Liver (tissue), 9 donors: ENCODE data around the gene TAPBPL. TPM values are rescaled to one million over a fixed set of nuclear protein-coding genes. Genes with fewer than 3 reads are reported as not detected.

Experiments used
- DNase-seq: peaks from one replicate; pipeline ENCODE4 v3.0.0-alpha.2; 2017; ENCODE audit warnings: low spot score
- H3K27ac ChIP-seq, 2 donors: one replicate each; pipeline ENCODE4 v1.7.0; 2013; ENCODE audit warnings: inconsistent platforms in 2 of 2, low read length in 2 of 2, control low read depth in 1 of 2, low read depth in 1 of 2, mild to moderate bottlenecking in 1 of 2
- H3K27me3 ChIP-seq, 4 donors: one replicate each; pipeline versions ENCODE4 v1.6.1 to v1.7.0; 2013; ENCODE audit warnings: low read length in 3 of 4, inconsistent platforms in 1 of 4, mild to moderate bottlenecking in 1 of 4, moderate library complexity in 1 of 4; ENCODE audit not compliant: control insufficient read depth in 4 of 4, insufficient read depth in 4 of 4
- H3K36me3 ChIP-seq, 4 donors: one replicate each; pipeline versions ENCODE4 v1.6.1 to v1.7.0; 2013; ENCODE audit warnings: low read length in 3 of 4, mild to moderate bottlenecking in 3 of 4, low read depth in 1 of 4, moderate library complexity in 1 of 4; ENCODE audit not compliant: control insufficient read depth in 4 of 4, insufficient read depth in 3 of 4
- H3K4me1 ChIP-seq, 4 donors: one replicate each; pipeline versions ENCODE4 v1.6.1 to v1.7.0; 2013; ENCODE audit warnings: low read length in 3 of 4, mild to moderate bottlenecking in 3 of 4, moderate library complexity in 1 of 4; ENCODE audit not compliant: control insufficient read depth in 4 of 4, insufficient read depth in 4 of 4
- H3K4me3 ChIP-seq, 3 donors: one replicate each; pipeline versions ENCODE4 v1.6.1 to v1.7.0; 2013; ENCODE audit warnings: low read length in 3 of 3, control low read depth in 1 of 3, low read depth in 1 of 3, mild to moderate bottlenecking in 1 of 3
- H3K9ac ChIP-seq, 2 donors: one replicate each; pipeline ENCODE4 v1.7.0; 2013; ENCODE audit warnings: low read length in 2 of 2, mild to moderate bottlenecking in 2 of 2, moderate library complexity in 2 of 2, control low read depth in 1 of 2, low read depth in 1 of 2
- H3K9me3 ChIP-seq, 4 donors: one replicate each; pipeline versions ENCODE4 v1.6.1 to v1.7.0; 2013; ENCODE audit warnings: low read length in 3 of 4; ENCODE audit not compliant: control insufficient read depth in 4 of 4
- EGR1 ChIP-seq, 2 donors: IDR thresholded peaks; 2 replicates each; pipeline ENCODE4 v1.6.1; 2016 to 2018; ENCODE audit warnings: antibody characterized with exemption in 2 of 2, low read depth in 2 of 2
- FOXA1 ChIP-seq: IDR thresholded peaks from 2 replicates; pipeline ENCODE4 v1.6.1; 2016; ENCODE audit warnings: antibody characterized with exemption
- FOXA2 ChIP-seq: IDR thresholded peaks from 2 replicates; pipeline ENCODE4 v1.6.1; 2016; ENCODE audit warnings: antibody characterized with exemption
- GABPA ChIP-seq, 2 donors: IDR thresholded peaks in 1 of 2; conservative IDR thresholded peaks in 1 of 2; 2 replicates each; pipeline ENCODE4 v1.6.1; 2016; ENCODE audit warnings: antibody characterized with exemption in 2 of 2, mild to moderate bottlenecking in 1 of 2, moderate library complexity in 1 of 2
- HNF4A ChIP-seq, 2 donors: conservative IDR thresholded peaks; 2 replicates each; pipeline ENCODE4 v1.6.1; 2016; ENCODE audit warnings: antibody characterized with exemption in 2 of 2, mild to moderate bottlenecking in 2 of 2
- HNF4G ChIP-seq: IDR thresholded peaks from 2 replicates; pipeline ENCODE4 v1.6.1; 2016; ENCODE audit warnings: antibody characterized with exemption
- JUND ChIP-seq, 2 donors: IDR thresholded peaks; 2 replicates each; pipeline ENCODE4 v1.6.1; 2016; ENCODE audit warnings: antibody characterized with exemption in 2 of 2
- NR2F2 ChIP-seq: IDR thresholded peaks from 2 replicates; pipeline ENCODE4 v1.6.1; 2016; ENCODE audit warnings: antibody characterized with exemption
- RAD21 ChIP-seq, 2 donors: IDR thresholded peaks; 2 replicates each; pipeline ENCODE4 v1.6.1; 2016; ENCODE audit warnings: antibody characterized with exemption in 2 of 2, mild to moderate bottlenecking in 2 of 2
- REST ChIP-seq: IDR thresholded peaks from 2 replicates; pipeline ENCODE4 v1.6.1; 2016; ENCODE audit warnings: antibody characterized with exemption, mild to moderate bottlenecking
- RXRA ChIP-seq, 2 donors: IDR thresholded peaks; 2 replicates each; pipeline ENCODE4 v1.6.1; 2017 to 2018; ENCODE audit warnings: antibody characterized with exemption in 2 of 2, mild to moderate bottlenecking in 1 of 2
- SP1 ChIP-seq: IDR thresholded peaks from 2 replicates; pipeline ENCODE4 v1.6.1; 2018; ENCODE audit warnings: antibody characterized with exemption, mild to moderate bottlenecking
- TAF1 ChIP-seq: conservative IDR thresholded peaks from 2 replicates; pipeline ENCODE4 v1.6.1; 2016; ENCODE audit warnings: antibody characterized with exemption, mild to moderate bottlenecking
- WGBS: extraction: QIAGEN DNeasy Blood & Tissue Kit; methylation state at CpG from one replicate; pipeline ENCODE4 v1.1.7; 2013; 5-methylcytosine and 5-hydroxymethylcytosine counted together
- polyA plus RNA-seq, 2 donors: library from polyadenylated mRNA; stranded (reverse) in 1 of 2; unstranded in 1 of 2; fragments of 200-250 nt in 1 of 2; fragments of >200 nt in 1 of 2; fragmentation: Nextera tagmentation in 1 of 2; extraction: Ambion mirVana in 1 of 2; gene quantifications; one replicate each; pipeline versions ENCODE4 v1.2.1 to v1.2.3, GENCODE V29; 2013 to 2015
- total RNA-seq, 2 donors: library from RNA; depleted of rRNA; stranded (reverse); fragments of >200 nt; gene quantifications; one replicate each; pipeline ENCODE4 v1.2.3, GENCODE V29; 2014
- TF ChIP-seq, protein P1 (sequence below): IDR thresholded peaks from 2 replicates; pipeline ENCODE4 v1.6.1; 2016; ENCODE audit warnings: antibody characterized with exemption
- TF ChIP-seq, protein P2 (sequence below): IDR thresholded peaks from 2 replicates; pipeline ENCODE4 v1.6.1; 2016; ENCODE audit warnings: antibody characterized with exemption
- TF ChIP-seq, protein P3 (sequence below): fragments of 150-350 bp; IDR thresholded peaks from 2 replicates; pipeline ENCODE4 v1.5.1; 2017; ENCODE audit warnings: improper control_type of control experiment, low read depth, low read length; ENCODE audit not compliant: missing input control
- TF ChIP-seq, protein P4 (sequence below): IDR thresholded peaks from 2 replicates; pipeline ENCODE4 v1.6.1; 2016; ENCODE audit warnings: antibody characterized with exemption
- donor health status: healthy.
- donor health status: healthy.
- donor health status: healthy.
- donor health status: healthy.
- donor health status: healthy.

TAPBPL gene
- total and polyA plus RNA-seq, 4 donors = 9.5 to 32.9 (median 19.0) TPM

- Histone ChIP-seq H3K27ac (no peak overlapping the region), H3K4me1 (peaks cover 0 to 6% (median 4%) of the 10 kb centered on the region in 4 donors), H3K9ac (no peak overlapping the region), H3K9me3 (no peaks in the 10 kb centered on the region), H3K36me3 (no peaks in the 10 kb centered on the region), H3K4me3 (no peak overlapping the region), H3K27me3 (no peaks in the 10 kb centered on the region)
- no peak for DNase-seq
- no peak for TF ChIP-seq FOXA2
- WGBS = 88% methylated on average over 8 of the region's 8 CpGs
Measured at GRCh38 chr12:6424866-6425265, 27.0 kb upstream of the TAPBPL start.

- no peaks in the 10 kb centered on the region for H3K27me3 ChIP-seq
- no peak for TF ChIP-seq HNF4G
- TF ChIP-seq, protein P1, sequence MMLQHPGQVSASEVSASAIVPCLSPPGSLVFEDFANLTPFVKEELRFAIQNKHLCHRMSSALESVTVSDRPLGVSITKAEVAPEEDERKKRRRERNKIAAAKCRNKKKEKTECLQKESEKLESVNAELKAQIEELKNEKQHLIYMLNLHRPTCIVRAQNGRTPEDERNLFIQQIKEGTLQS = no peak
- TF ChIP-seq, protein P2, sequence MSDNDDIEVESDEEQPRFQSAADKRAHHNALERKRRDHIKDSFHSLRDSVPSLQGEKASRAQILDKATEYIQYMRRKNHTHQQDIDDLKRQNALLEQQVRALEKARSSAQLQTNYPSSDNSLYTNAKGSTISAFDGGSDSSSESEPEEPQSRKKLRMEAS = no peak
- WGBS = 86% methylated on average over 23 of the region's 23 CpGs
- no peak for DNase-seq
- peaks cover 0 to 8% (median 4%) of the 10 kb centered on the region in 4 donors for H3K4me1 ChIP-seq
- no peak overlapping the region for H3K4me3 ChIP-seq
- no peaks in the 10 kb centered on the region for H3K36me3 ChIP-seq
- no peaks in the 10 kb centered on the region for H3K9me3 ChIP-seq
- no peak overlapping the region for H3K27ac ChIP-seq
- H3K9ac ChIP-seq = no peak overlapping the region
Measured at GRCh38 chr12:6425590-6426531, 26.0 kb upstream of the TAPBPL start.

- Histone ChIP-seq H3K9me3 (no peaks in the 10 kb centered on the region), H3K9ac (no peak overlapping the region), H3K4me3 (no peak overlapping the region), H3K27me3 (no peaks in the 10 kb centered on the region), H3K4me1 (peaks cover 0 to 8% (median 4%) of the 10 kb centered on the region in 4 donors), H3K27ac (no peak overlapping the region), H3K36me3 (no peaks in the 10 kb centered on the region)
- 83% methylated on average over 14 of the region's 14 CpGs for WGBS
- no peak for DNase-seq
- TF ChIP-seq, protein P3, sequence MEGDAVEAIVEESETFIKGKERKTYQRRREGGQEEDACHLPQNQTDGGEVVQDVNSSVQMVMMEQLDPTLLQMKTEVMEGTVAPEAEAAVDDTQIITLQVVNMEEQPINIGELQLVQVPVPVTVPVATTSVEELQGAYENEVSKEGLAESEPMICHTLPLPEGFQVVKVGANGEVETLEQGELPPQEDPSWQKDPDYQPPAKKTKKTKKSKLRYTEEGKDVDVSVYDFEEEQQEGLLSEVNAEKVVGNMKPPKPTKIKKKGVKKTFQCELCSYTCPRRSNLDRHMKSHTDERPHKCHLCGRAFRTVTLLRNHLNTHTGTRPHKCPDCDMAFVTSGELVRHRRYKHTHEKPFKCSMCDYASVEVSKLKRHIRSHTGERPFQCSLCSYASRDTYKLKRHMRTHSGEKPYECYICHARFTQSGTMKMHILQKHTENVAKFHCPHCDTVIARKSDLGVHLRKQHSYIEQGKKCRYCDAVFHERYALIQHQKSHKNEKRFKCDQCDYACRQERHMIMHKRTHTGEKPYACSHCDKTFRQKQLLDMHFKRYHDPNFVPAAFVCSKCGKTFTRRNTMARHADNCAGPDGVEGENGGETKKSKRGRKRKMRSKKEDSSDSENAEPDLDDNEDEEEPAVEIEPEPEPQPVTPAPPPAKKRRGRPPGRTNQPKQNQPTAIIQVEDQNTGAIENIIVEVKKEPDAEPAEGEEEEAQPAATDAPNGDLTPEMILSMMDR = no peak
- TF ChIP-seq, protein P2 = no peak
- TF ChIP-seq TAF1 = no peak
- TF ChIP-seq, protein P4, sequence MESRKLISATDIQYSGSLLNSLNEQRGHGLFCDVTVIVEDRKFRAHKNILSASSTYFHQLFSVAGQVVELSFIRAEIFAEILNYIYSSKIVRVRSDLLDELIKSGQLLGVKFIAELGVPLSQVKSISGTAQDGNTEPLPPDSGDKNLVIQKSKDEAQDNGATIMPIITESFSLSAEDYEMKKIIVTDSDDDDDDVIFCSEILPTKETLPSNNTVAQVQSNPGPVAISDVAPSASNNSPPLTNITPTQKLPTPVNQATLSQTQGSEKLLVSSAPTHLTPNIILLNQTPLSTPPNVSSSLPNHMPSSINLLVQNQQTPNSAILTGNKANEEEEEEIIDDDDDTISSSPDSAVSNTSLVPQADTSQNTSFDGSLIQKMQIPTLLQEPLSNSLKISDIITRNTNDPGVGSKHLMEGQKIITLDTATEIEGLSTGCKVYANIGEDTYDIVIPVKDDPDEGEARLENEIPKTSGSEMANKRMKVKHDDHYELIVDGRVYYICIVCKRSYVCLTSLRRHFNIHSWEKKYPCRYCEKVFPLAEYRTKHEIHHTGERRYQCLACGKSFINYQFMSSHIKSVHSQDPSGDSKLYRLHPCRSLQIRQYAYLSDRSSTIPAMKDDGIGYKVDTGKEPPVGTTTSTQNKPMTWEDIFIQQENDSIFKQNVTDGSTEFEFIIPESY = no peak
- no peak for TF ChIP-seq REST
- no peak for TF ChIP-seq GABPA (IDR thresholded peaks at IDR 0.05 in 1 of 2, conservative IDR thresholded peaks at IDR 0.05 in 1 of 2)
- TF ChIP-seq, protein P1 = no peak
- TF ChIP-seq NR2F2 = no peak
- no peak for TF ChIP-seq EGR1 (IDR thresholded peaks at IDR 0.05; ENCODE audit: low read depth in 2 of 2)
- TF ChIP-seq RXRA (IDR thresholded peaks at IDR 0.05) = no peak
- TF ChIP-seq FOXA1 = no peak
- TF ChIP-seq JUND (IDR thresholded peaks at IDR 0.05) = no peak
- TF ChIP-seq HNF4G = no peak
- TF ChIP-seq SP1 = no peak
- no peak for TF ChIP-seq RAD21 (IDR thresholded peaks at IDR 0.05)
- TF ChIP-seq HNF4A (conservative IDR thresholded peaks at IDR 0.05) = no peak
Measured at GRCh38 chr12:6426882-6427671, 24.8 kb upstream of the TAPBPL start.
